ENCODE results near the gene CD70.

Gene CD70

DNA sequence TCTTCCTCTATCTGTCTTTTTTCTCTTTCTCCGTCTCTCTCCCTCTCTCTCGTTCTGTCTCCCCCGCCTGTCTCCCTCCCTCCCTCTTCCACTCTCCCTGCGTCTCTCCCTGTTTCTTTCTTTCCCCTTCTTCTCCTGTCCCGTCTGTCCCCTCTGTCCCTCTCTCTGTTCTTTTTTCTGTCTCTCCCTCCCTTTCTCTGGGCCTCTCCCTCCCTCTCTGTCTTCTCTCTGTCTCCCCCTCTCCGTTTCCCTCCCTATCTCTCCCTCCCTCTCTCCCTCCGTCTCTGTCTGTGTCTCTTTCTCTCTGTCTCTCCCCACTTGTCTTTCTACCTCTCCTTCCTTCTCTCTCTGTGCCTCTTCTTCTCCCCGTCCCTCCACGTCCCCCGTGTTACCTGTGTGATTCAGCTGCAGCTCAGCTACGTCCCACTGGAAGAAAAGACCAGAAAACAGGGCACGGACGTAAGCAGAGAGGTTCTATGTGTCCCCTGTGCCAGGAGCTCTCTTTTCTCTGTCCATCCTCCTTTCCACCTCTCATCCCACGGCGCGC lies 1.2 kb downstream of the CD70 start:
- Histone ChIP-seq H3K27me3 (peaks cover 0 to 91% of the 10 kb centered on the region in 2 donors), H3K36me3 (no peaks in the 10 kb centered on the region), H3K27ac (no peak overlapping the region), H3K4me1 (peaks cover 0 to 27% (median 12%) of the 10 kb centered on the region in 4 donors), H3K9me3 (no peaks in the 10 kb centered on the region), H3K4me3 (no peak overlapping the region)
- intact Hi-C loops (cut with DNase I; ENCODE audit: low total_unique reads), result no loop called here
- no peak for TF ChIP-seq CTCF (IDR thresholded peaks at IDR 0.05)
- no peak for DNase-seq

DNA sequence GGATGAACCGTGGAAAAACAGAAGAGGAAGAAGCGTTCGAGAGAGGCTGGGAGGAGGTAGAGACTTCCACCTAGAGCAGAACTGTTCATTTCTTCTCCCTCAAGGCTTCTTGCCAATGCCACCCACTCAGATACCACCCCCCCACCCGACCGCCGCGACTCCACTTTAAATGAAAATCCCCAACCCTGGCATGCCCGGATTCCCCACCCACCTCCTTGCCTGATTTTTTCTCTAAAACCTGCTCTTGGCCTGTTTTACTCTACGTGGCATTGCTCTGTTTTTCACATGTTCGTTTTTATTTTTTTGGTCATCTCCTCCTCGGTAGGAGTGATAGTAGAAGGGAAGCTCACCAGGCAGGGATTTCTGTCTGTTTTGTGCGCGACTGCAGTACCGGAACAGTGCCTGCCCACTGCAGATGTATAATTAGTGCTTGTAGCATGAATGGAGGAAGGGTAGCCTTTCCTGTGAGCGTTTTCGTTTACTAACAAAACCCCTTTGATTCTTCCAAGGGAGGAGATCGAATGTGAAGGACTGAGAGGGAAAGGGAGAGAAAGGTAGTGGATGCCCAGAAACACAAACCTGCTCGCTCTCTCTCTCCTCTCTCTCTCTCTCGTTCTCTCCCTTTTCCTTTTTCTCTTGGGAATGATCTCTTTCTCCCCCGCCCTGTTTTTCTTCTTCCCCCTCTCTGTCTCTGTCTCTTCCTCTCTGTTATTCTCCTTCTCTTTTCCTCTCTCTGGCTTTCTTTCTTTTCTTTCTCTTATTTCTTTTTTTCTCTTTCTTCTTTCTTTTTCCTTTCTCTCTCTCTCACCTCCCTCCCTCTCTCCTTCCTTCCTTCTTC lies 2.2 kb downstream of the CD70 start:
- intact Hi-C loops (cut with DNase I; ENCODE audit: low total_unique reads), result no loop called here
- H3K4me3 ChIP-seq, result no peak overlapping the region
- H3K27me3 ChIP-seq, result peaks cover 0 to 93% of the 10 kb centered on the region in 2 donors
- H3K4me1 ChIP-seq, result peaks cover 0 to 27% (median 12%) of the 10 kb centered on the region in 4 donors
- no peak for TF ChIP-seq CTCF (IDR thresholded peaks at IDR 0.05)
- H3K27ac ChIP-seq, result no peak overlapping the region
- DNase-seq, result no peak
- no peaks in the 10 kb centered on the region for H3K9me3 ChIP-seq
- no peaks in the 10 kb centered on the region for H3K36me3 ChIP-seq

- Histone ChIP-seq H3K36me3 (no peaks in the 10 kb centered on the region), H3K9me3 (no peaks in the 10 kb centered on the region), H3K4me1 (peaks cover 0 to 27% (median 12%) of the 10 kb centered on the region in 4 donors), H3K4me3 (no peak overlapping the region), H3K27me3 (peaks cover 0 to 89% of the 10 kb centered on the region in 2 donors), H3K27ac (no peak overlapping the region)
- TF ChIP-seq CTCF (IDR thresholded peaks at IDR 0.05), result no peak
- intact Hi-C loops (cut with DNase I; ENCODE audit: low total_unique reads), result no loop called here
- no peak for DNase-seq
Measured at GRCh38 chr19:6587998-6588507, 2.9 kb downstream of the CD70 start.

- intact Hi-C loops (cut with DNase I; ENCODE audit: low total_unique reads), result no loop called here
- Histone ChIP-seq H3K36me3 (no peaks in the 10 kb centered on the region), H3K4me1 (peaks cover 0 to 27% (median 12%) of the 10 kb centered on the region in 4 donors), H3K9me3 (no peaks in the 10 kb centered on the region), H3K4me3 (no peak overlapping the region), H3K27me3 (peaks cover 0 to 86% of the 10 kb centered on the region in 2 donors), H3K27ac (no peak overlapping the region)
- no peak for DNase-seq
- no peak for TF ChIP-seq CTCF (IDR thresholded peaks at IDR 0.05)
Measured at GRCh38 chr19:6587093-6587820, 3.7 kb downstream of the CD70 start.

GRCh38 chr19:6586726-6587092 lies 4.2 kb downstream of the CD70 start:
- Histone ChIP-seq H3K4me3 (no peak overlapping the region), H3K36me3 (no peaks in the 10 kb centered on the region), H3K27me3 (peaks cover 0 to 83% of the 10 kb centered on the region in 2 donors), H3K27ac (no peak overlapping the region), H3K9me3 (no peaks in the 10 kb centered on the region), H3K4me1 (peaks cover 0 to 27% (median 12%) of the 10 kb centered on the region in 4 donors)
- intact Hi-C loops (cut with DNase I; ENCODE audit: low total_unique reads), result no loop called here
- no peak for TF ChIP-seq CTCF (IDR thresholded peaks at IDR 0.05)
- DNase-seq, result no peak
